HG03520 (cell line): ENCODE measurements around the gene NOVA2.

Experiments
- ATAC-seq: cut with Tn5 transposase; IDR thresholded peaks from one replicate; pipeline ENCODE4 v1.9.1; 2021; ENCODE audit warnings: mild to moderate bottlenecking, moderate library complexity; ENCODE audit not compliant: unreplicated experiment

Gene NOVA2

GRCh38 chr19:46000491-46001246 lies 27.0 kb upstream of the NOVA2 start:
- no peak for ATAC-seq

GRCh38 chr19:45999653-46000121 lies 26.0 kb upstream of the NOVA2 start:
- no peak for ATAC-seq

GRCh38 chr19:45998834-45999233 lies 25.2 kb upstream of the NOVA2 start:
- ATAC-seq = no peak

- ATAC-seq = no peak
Measured at GRCh38 chr19:45996933-45997332, 23.3 kb upstream of the NOVA2 start.

- ATAC-seq = no peak
Measured at GRCh38 chr19:45995715-45996385, 22.2 kb upstream of the NOVA2 start.

DNA sequence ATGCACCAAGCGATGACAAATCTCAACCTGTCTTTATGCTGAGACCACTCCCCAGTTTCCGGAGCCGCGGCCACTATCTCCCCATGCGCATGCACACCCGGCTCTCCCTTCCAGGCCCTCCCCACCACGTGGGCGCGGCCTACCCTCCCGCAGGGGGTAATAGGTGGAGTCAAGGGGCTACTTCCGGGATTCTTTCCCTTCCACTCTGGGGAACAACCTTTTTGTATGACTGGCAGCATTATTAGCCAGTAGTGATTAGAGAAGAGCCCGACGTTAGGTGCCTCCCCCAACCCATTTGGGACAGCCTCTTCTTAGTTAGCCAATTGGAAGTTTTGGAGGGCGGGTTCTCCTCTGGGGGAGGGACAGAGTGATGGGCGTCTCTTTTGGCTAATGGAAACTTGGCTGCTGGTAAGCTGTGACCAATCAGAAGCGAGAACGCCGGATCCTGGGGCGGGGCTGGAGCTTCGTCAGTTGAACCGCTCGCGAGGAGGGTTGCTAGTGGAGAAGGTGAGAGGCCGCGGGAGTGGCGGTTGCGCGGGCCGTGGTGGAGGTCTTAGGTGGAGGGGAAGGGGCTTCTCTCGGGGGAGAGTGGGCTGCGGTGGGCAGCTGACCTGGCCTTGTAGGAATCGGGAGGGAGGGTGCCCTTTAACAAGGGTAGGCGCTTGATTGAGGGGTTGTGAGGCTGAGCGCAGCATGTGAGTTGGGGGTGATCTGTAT lies 21.5 kb upstream of the NOVA2 start, which contains the start of gene CCDC61:
Gene CCDC61 (plus strand): TSS at position 470 of the 717 bp plus-strand sequence. CDS start 7,552 bp downstream, outside the sequence.
- peak; percentile 95 for ATAC-seq

DNA sequence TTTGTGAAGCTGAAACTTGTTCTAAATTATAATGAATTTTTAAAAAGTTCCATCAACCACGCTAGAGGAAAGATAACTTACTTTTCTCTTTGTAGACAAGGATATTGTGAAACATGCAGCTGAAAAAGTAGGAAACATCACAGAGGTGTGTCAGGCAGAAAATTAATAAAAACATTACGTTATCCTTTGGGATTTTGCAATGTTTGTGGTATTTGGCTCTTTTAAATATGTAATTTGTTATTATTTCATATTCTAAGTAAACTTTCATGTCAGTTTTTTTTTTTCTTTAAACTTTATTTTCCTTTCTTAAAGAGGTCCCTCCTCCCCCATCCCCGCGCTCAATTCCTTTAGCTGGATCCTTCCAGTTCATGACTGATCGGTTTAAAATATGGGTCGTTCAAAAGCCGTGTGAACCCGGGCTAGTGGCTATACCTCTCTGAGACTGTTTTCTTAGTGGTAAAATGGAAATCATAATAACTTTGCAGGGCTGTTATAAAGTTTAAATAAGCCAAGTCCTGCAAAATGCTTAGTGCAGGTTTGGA lies 20.9 kb upstream of the NOVA2 start:
- ATAC-seq = no peak

DNA sequence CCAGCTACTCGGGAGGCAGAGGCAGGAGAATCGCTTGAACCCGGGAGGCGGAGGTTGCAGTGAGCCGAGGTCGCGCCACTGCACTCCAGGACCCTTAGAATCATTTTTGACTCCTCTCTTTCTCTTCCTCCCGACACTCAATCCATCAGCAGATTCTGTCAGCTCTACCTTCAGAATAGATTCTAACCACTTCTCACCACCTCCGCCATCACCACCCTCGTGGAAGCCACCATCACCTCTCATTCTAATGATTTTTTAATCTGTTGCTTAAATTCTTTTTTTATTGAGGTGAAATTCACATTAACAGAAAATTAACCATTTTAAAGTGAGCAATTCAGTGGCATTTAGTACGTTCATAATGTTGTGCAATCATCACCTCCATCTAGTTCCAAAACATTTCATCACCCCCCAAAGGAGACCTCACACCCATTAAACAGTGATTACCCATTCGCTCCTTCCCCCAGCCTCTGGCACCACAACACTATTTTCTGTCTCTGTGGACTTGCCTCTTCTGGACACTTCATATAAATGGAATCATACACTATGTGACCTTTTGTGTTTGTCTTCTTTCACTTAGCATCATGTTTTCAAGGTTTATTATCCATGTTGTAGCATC lies 16.6 kb upstream of the NOVA2 start:
- no peak for ATAC-seq

DNA sequence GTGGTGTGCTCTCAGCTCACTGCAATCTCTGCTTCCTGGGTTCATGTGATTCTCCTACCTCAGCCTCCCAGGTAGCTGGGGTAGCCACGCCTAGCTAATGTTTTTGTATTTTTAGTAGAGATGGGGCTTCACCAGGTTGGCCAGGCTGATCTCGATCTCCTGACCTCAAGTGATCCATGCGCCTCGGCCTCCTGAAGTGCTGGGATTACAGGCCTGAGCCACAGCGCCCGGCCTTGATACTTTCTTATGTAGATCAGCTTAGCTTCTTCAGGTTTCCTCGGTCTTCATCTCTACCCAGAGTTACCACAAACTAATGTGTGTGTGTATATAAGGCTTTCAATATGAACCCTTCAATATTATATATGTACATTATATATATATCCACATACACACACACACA lies 11.7 kb upstream of the NOVA2 start:
- ATAC-seq = no peak

DNA sequence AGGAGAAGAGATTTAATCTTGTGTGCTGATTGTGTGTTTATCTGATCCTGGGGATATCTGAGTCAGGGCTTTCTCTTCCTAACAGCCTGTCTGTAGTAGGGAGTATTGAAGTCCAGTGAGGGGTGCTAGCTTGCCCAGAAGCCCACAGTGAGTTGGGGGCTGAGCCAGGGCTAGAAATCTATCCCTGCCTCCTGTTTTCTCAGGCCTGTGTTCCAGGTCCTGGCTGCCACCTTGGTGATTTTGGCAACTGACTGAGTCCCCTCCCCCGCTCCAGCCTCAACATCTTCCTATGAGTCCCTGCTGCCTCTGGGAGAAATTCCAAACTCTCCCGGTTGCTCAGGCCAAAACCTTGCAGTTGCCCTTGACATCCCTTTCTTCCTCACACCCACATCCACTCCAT lies 7.7 kb upstream of the NOVA2 start:
- no peak for ATAC-seq

- no peak for ATAC-seq
Measured at GRCh38 chr19:45978156-45978555, 4.5 kb upstream of the NOVA2 start.

GRCh38 chr19:45976178-45976577 lies 2.5 kb upstream of the NOVA2 start:
- ATAC-seq = no peak

GRCh38 chr19:45975306-45976070 lies 1.8 kb upstream of the NOVA2 start:
- no peak for ATAC-seq

DNA sequence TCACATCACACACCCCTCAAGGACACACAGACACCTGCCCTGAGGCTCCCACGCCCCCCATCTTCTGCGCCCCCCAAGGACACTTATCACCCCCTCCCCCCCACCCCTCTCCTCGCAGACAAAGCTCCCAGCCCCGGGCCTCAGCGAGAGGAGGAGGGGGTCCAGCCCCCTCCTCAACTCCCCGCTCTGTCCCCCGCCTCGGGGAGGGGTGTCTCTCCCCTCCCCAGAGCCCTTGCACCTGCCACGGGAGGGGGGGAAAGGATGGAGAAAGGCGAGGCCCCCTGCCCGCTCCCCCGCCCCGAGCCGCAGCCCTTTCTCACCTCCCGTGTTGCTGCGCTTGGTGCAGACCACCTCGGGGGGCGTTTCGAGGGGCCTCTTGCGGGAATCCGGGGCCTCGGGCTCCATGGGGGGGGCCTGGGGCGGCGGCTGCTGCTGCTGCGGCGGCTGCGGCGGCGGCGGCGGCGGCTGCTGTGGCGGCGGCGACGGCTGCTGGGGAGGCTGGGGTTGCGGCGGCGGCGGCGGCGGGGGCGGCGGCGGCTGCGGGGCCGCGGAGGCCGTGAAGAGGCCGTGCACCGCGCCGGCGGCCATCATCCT lies 621 bp downstream of the NOVA2 start:
- no peak for ATAC-seq

- no peak for ATAC-seq
Measured at GRCh38 chr19:45972081-45972946, 1.4 kb downstream of the NOVA2 start.

- ATAC-seq = no peak
Measured at GRCh38 chr19:45971260-45971902, 2.3 kb downstream of the NOVA2 start.

DNA sequence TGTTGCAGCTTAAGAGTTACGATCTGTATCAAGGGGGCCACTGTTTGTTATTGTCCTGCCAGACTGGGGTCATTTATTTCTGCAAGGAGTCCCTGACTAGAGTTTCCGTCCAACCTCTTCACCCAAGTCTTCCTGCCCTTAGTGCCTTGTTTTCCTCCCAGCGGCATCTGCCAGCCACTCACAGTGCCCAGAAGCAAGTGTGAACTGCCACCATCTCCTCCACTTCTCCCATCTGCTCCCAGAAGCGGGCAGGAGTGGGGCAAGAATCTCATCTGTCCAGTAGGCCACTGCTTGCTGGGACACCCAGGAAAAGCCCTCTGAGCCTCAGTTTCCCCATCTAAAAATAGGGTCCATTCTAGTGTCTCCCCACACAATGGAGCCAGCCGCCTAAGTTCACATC lies 4.0 kb downstream of the NOVA2 start:
- no peak for ATAC-seq

- no peak for ATAC-seq
Measured at GRCh38 chr19:45968626-45969025, 5.0 kb downstream of the NOVA2 start.
